Mucosa of stomach (tissue), 1 donor: ENCODE data around the gene TCF7.

Experiments used
- H3K27me3 ChIP-seq: one replicate; pipeline ENCODE4 v1.7.0; 2013; ENCODE audit warnings: mild to moderate bottlenecking, low read length; ENCODE audit not compliant: control insufficient read depth, insufficient read depth
- H3K36me3 ChIP-seq: one replicate; pipeline ENCODE4 v1.7.0; 2013; ENCODE audit warnings: low read length; ENCODE audit not compliant: control insufficient read depth, insufficient read depth
- H3K4me1 ChIP-seq: one replicate; pipeline ENCODE4 v1.7.0; 2013; ENCODE audit warnings: mild to moderate bottlenecking, low read length; ENCODE audit not compliant: control insufficient read depth, insufficient read depth
- H3K4me3 ChIP-seq: one replicate; pipeline ENCODE4 v1.7.0; 2013; ENCODE audit warnings: low read length
- H3K9ac ChIP-seq: one replicate; pipeline ENCODE4 v1.7.0; 2013; ENCODE audit warnings: mild to moderate bottlenecking, low read length, moderate library complexity
- H3K9me3 ChIP-seq: one replicate; pipeline ENCODE4 v1.7.0; 2013; ENCODE audit warnings: mild to moderate bottlenecking, low read length, moderate library complexity; ENCODE audit not compliant: control insufficient read depth
- donor health status: Pancreatic carcinoma.

Gene TCF7

GRCh38 chr5:134107779-134108178 is 6.7 kb upstream of the TCF7 start:
- Histone ChIP-seq H3K36me3 (no peaks in the 10 kb centered on the region), H3K4me1 (no peaks in the 10 kb centered on the region), H3K27me3 (peaks cover 6% of the 10 kb centered on the region), H3K4me3 (no peak overlapping the region), H3K9me3 (no peaks in the 10 kb centered on the region), H3K9ac (no peak overlapping the region)

DNA sequence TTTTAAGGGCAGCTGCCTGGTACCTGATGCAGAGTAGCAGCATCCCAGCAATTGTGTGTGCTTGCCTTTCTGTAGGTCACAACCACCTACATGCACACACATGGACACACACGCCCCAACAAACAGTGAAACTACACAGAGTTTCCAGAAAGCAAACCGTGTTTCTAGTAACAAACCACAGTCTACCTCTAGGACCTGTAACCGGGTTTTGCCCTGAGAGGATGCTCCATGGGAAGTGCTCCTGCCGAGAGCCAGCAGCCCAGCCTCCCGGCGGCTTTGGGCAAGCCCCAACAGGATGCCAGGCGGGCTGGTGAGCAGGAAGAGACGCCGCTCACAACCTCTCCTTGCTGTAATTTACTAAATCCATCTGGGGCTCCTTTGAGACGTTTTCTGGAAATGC is 4.1 kb upstream of the TCF7 start:
- Histone ChIP-seq H3K9ac (no peak overlapping the region), H3K27me3 (peaks cover 16% of the 10 kb centered on the region), H3K9me3 (no peaks in the 10 kb centered on the region), H3K4me3 (no peak overlapping the region), H3K4me1 (peaks cover 10% of the 10 kb centered on the region), H3K36me3 (no peaks in the 10 kb centered on the region)

GRCh38 chr5:134111741-134112647 is 2.5 kb upstream of the TCF7 start:
- H3K9ac ChIP-seq, result no peak overlapping the region
- H3K27me3 ChIP-seq, result peaks cover 16% of the 10 kb centered on the region
- no peaks in the 10 kb centered on the region for H3K36me3 ChIP-seq
- H3K4me1 ChIP-seq, result peaks cover 10% of the 10 kb centered on the region
- no peak overlapping the region for H3K4me3 ChIP-seq
- no peaks in the 10 kb centered on the region for H3K9me3 ChIP-seq

GRCh38 chr5:134112726-134113362 is 1.6 kb upstream of the TCF7 start:
- Histone ChIP-seq H3K4me3 (no peak overlapping the region), H3K36me3 (no peaks in the 10 kb centered on the region), H3K9me3 (no peaks in the 10 kb centered on the region), H3K4me1 (peaks cover 10% of the 10 kb centered on the region), H3K27me3 (peaks cover 16% of the 10 kb centered on the region), H3K9ac (no peak overlapping the region)

GRCh38 chr5:134113363-134113889 is 1.1 kb upstream of the TCF7 start:
- Histone ChIP-seq H3K4me1 (peaks cover 10% of the 10 kb centered on the region), H3K4me3 (no peak overlapping the region), H3K36me3 (no peaks in the 10 kb centered on the region), H3K27me3 (peaks cover 16% of the 10 kb centered on the region), H3K9me3 (no peaks in the 10 kb centered on the region), H3K9ac (no peak overlapping the region)

- no peaks in the 10 kb centered on the region for H3K9me3 ChIP-seq
- H3K4me3 ChIP-seq, result no peak overlapping the region
- H3K9ac ChIP-seq, result peak overlapping the region; percentile 31
- no peaks in the 10 kb centered on the region for H3K36me3 ChIP-seq
- peaks cover 16% of the 10 kb centered on the region for H3K27me3 ChIP-seq
- peaks cover 10% of the 10 kb centered on the region for H3K4me1 ChIP-seq
These were observed 665 bp downstream of the TCF7 start for GRCh38 chr5:134114886-134115805.

DNA sequence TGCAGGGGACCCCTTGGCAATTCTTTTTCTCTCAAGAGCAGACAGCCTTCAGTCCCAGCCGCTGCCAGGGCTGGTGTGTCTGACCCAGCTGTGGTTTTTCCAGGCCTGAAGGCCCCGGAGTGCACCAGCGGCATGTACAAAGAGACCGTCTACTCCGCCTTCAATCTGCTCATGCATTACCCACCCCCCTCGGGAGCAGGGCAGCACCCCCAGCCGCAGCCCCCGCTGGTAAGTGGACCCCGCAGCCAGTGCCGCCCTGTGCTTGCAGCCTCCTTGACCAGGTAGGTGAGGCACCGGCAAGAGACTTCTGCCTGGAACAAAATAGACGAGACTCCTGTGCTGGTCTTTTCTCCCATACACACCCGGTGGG is 1.3 kb downstream of the TCF7 start:
- Histone ChIP-seq H3K9ac (peak overlapping the region; percentile 31), H3K4me1 (peaks cover 10% of the 10 kb centered on the region), H3K36me3 (no peaks in the 10 kb centered on the region), H3K9me3 (no peaks in the 10 kb centered on the region), H3K4me3 (no peak overlapping the region), H3K27me3 (peaks cover 16% of the 10 kb centered on the region)

DNA sequence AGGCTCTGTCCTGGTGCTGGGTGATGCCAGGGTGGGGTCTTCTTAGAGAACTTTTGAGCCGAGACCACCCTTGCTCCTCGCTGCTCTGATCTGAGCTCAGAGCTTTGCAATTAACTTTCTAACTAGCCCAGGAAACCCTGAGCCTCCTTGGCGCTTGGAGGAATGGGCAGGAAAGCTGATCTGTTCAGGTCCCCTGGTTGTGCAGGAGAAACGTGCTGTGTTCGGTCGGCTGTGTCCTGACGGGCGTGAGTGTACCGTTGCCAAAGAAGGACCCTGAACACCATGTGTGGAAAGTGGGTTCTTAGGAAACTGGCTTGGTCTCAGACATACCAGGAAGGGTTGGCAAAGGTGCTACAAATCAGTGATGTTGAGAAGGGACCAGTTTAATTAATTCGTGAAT is 1.8 kb downstream of the TCF7 start:
- Histone ChIP-seq H3K36me3 (no peaks in the 10 kb centered on the region), H3K9ac (no peak overlapping the region), H3K4me1 (peaks cover 10% of the 10 kb centered on the region), H3K9me3 (no peaks in the 10 kb centered on the region), H3K27me3 (peaks cover 16% of the 10 kb centered on the region), H3K4me3 (no peak overlapping the region)

DNA sequence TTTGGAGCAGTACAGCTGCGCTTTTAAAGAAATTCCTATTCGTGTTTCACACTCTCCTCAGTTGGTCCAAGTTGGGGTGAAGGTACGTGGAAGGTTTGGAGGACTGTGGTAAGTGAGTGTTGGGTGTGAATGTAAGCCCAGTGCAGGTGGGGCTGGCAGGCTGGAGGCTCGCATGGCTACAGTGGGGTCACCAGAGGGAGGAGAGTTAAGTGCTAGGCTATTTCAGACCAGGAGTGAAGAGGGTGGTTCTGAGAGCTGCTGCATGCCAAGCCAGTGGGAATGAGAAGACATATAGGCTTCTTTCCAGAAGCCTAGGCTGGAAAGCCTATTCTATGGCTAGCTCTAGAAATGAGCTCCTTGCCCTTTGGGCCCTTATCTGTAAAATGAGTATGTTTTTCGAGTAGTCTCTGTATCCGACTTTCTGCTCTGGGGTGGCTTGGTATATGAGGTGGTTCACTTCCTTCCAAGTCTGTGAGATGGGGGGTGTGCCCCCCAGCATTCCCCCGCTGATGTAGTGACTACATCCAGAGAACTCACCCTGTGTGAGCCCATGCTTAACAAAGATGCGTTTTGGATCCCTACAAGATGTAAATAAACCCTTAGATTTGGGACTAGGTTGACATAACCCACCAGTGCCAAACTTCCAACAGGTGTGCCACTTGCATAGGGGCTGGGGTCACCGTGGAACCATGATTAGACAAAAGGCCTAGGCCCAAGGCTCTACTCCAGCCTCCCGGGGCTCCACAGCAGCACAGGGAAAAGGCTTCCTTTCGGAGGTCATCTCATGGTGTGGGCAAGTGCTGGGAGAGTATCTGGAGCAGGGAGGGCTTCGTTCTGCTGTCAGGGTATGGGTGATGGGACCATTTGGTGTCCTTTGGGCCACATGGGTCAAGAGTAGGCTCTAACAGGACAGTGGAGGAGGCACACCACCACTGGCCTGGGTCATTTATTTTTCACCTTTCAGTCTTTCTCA is 2.6 kb downstream of the TCF7 start:
- H3K4me3 ChIP-seq, result no peak overlapping the region

GRCh38 chr5:134118212-134118835 is 3.8 kb downstream of the TCF7 start:
- H3K9me3 ChIP-seq, result no peaks in the 10 kb centered on the region
- no peaks in the 10 kb centered on the region for H3K36me3 ChIP-seq
- peaks cover 9% of the 10 kb centered on the region for H3K27me3 ChIP-seq
- H3K4me1 ChIP-seq, result peaks cover 10% of the 10 kb centered on the region
- H3K4me3 ChIP-seq, result no peak overlapping the region
- no peak overlapping the region for H3K9ac ChIP-seq

More for the DNA sequence above, 2.6 kb downstream of the TCF7 start:
- no peaks in the 10 kb centered on the region for H3K9me3 ChIP-seq
- no peaks in the 10 kb centered on the region for H3K36me3 ChIP-seq
- peaks cover 10% of the 10 kb centered on the region for H3K4me1 ChIP-seq
- peaks cover 15% of the 10 kb centered on the region for H3K27me3 ChIP-seq
- H3K9ac ChIP-seq, result no peak overlapping the region
